Neural cell (in vitro differentiated cells): Measurements from ENCODE around the gene C12orf75. TPM values are rescaled to one million over a fixed set of nuclear protein-coding genes. Genes with fewer than 3 reads are reported as not detected.

ENCODE experiments used
- H2AFZ ChIP-seq: fragments of 200-600, 300-800 bp; sonication (generic), shearing (Covaris generic); 2 replicates; pipeline ENCODE4 v1.6.0; 2014; ENCODE audit warnings: low read depth, mild to moderate bottlenecking, antibody characterized with exemption, low read length, moderate library complexity
- H3F3A ChIP-seq: fragments of 200-600 bp; shearing (Covaris generic); 2 replicates; pipeline ENCODE4 v1.6.1; 2016; ENCODE audit warnings: mild to moderate bottlenecking, moderate library complexity, mixed read lengths, antibody characterized with exemption, low read length; ENCODE audit not compliant: insufficient read depth, poor library complexity, severe bottlenecking
- H3K27ac ChIP-seq: fragments of 200-600, 300-800 bp; sonication (generic), shearing (Covaris generic); 2 replicates; pipeline ENCODE4 v1.5.1; 2014; ENCODE audit warnings: mild to moderate bottlenecking, low read length, moderate library complexity
- H3K27me3 ChIP-seq: fragments of 300-800, 200-600 bp; sonication (generic), shearing (Covaris generic); 2 replicates; pipeline ENCODE4 v1.6.0; 2014; ENCODE audit warnings: mild to moderate bottlenecking, low read depth, low read length, moderate library complexity; ENCODE audit not compliant: insufficient read depth
- H3K36me3 ChIP-seq: fragments of 300-800, 200-600 bp; sonication (generic), shearing (Covaris generic); 2 replicates; pipeline ENCODE4 v1.5.1; 2014; ENCODE audit warnings: mild to moderate bottlenecking, antibody characterized with exemption, low read length, moderate library complexity; ENCODE audit not compliant: insufficient read depth
- H3K4me2 ChIP-seq: fragments of 300-800, 200-600 bp; sonication (generic), shearing (Covaris generic); 2 replicates; pipeline ENCODE4 v1.6.0; 2014; ENCODE audit warnings: mild to moderate bottlenecking, low read length
- H3K4me3 ChIP-seq: fragments of 300-800, 200-600 bp; sonication (generic), shearing (Covaris generic); 2 replicates; pipeline ENCODE4 v1.5.1; 2014; ENCODE audit warnings: mild to moderate bottlenecking, low read length, moderate library complexity
- H3K79me2 ChIP-seq: fragments of 200-600 bp; shearing (Covaris generic); replicated peaks from 2 replicates; pipeline ENCODE4 v1.6.0; 2014; ENCODE audit warnings: mild to moderate bottlenecking, low read length, moderate library complexity; ENCODE audit not compliant: insufficient read depth
- H3K9ac ChIP-seq: fragments of 300-800, 200-600 bp; sonication (generic), shearing (Covaris generic); 2 replicates; pipeline ENCODE4 v1.6.1; 2016; ENCODE audit warnings: mild to moderate bottlenecking, low read length, mixed read lengths
- H3K9me2 ChIP-seq: fragments of 200-600 bp; shearing (Covaris generic); 2 replicates; pipeline ENCODE4 v1.6.1; 2016; ENCODE audit warnings: mild to moderate bottlenecking, low read length, mixed read lengths; ENCODE audit not compliant: insufficient read depth
- H3K9me3 ChIP-seq: fragments of 200-600, 300-800 bp; sonication (generic), shearing (Covaris generic); 2 replicates; pipeline ENCODE4 v1.6.1; 2016; ENCODE audit warnings: mild to moderate bottlenecking, mixed run types, low read length, moderate library complexity, mixed read lengths
- H4K20me1 ChIP-seq: fragments of 200-600 bp; shearing (Covaris generic); 2 replicates; pipeline ENCODE4 v1.6.1; 2016; ENCODE audit warnings: mild to moderate bottlenecking, mixed run types; ENCODE audit not compliant: insufficient read depth
- CTCF ChIP-seq: fragments of 450-650 bp; IDR thresholded peaks from 2 replicates; pipeline ENCODE4 v1.5.1; 2014; ENCODE audit warnings: antibody characterized with exemption, mild to moderate bottlenecking, moderate library complexity; ENCODE audit not compliant: poor library complexity, severe bottlenecking
- EP300 ChIP-seq: fragments of 450-650 bp; conservative IDR thresholded peaks from 2 replicates; pipeline ENCODE4 v1.6.1; 2014; ENCODE audit warnings: antibody characterized with exemption, mild to moderate bottlenecking, moderate library complexity; ENCODE audit not compliant: poor library complexity, severe bottlenecking
- EZH2 ChIP-seq: fragments of 200-600, 300-800 bp; shearing (Covaris generic), sonication (generic); IDR thresholded peaks from 2 replicates; pipeline ENCODE4 v1.6.1; 2014; ENCODE audit warnings: antibody characterized with exemption, low read length, borderline replicate concordance, mild to moderate bottlenecking; ENCODE audit not compliant: insufficient read depth, poor library complexity, severe bottlenecking
- MXI1 ChIP-seq: fragments of 450-650 bp; conservative IDR thresholded peaks from 2 replicates; pipeline ENCODE4 v1.6.1; 2014; ENCODE audit warnings: antibody characterized with exemption, mild to moderate bottlenecking; ENCODE audit not compliant: poor library complexity, severe bottlenecking
- POLR2AphosphoS5 ChIP-seq: IDR thresholded peaks from 2 replicates; pipeline ENCODE4 v1.6.1; 2012
- RAD21 ChIP-seq: fragments of 450-650 bp; conservative IDR thresholded peaks from 2 replicates; pipeline ENCODE4 v1.6.1; 2014; ENCODE audit warnings: antibody characterized with exemption, mild to moderate bottlenecking, moderate library complexity
- REST ChIP-seq: IDR thresholded peaks from 2 replicates; pipeline ENCODE4 v1.6.1; 2012; ENCODE audit warnings: borderline replicate concordance
- SMC3 ChIP-seq: fragments of 450-650 bp; conservative IDR thresholded peaks from 2 replicates; pipeline ENCODE4 v1.6.1; 2014; ENCODE audit warnings: antibody characterized with exemption, mild to moderate bottlenecking, moderate library complexity; ENCODE audit not compliant: poor library complexity
- TAF1 ChIP-seq: IDR thresholded peaks from 2 replicates; pipeline ENCODE4 v1.6.1; 2012; ENCODE audit warnings: low read depth
- polyA plus RNA-seq: library from polyadenylated mRNA; depleted of rRNA; stranded (reverse); fragments of >200 nt; gene quantifications from 2 replicates; pipeline ENCODE4 v1.2.3, GENCODE V29; 2014

Gene C12orf75
- polyA plus RNA-seq, 1 donor from 2014 or later, result 25.2 TPM

- no peak overlapping the region for H2AFZ ChIP-seq
- TF ChIP-seq EP300 (no peak), TAF1 (no peak), SMC3 (no peak), CTCF (no peak), RAD21 (no peak), POLR2AphosphoS5 (no peak), EZH2 (no peak), MXI1 (no peak), REST (no peak)
These were observed 53.7 kb downstream of the C12orf75 start for GRCh38 chr12:105384220-105384619.

GRCh38 chr12:105384916-105385535, 54.5 kb downstream of the C12orf75 start:
- Histone ChIP-seq H2AFZ (no peak overlapping the region), H3K79me2 (no peaks in the 10 kb centered on the region)

More at GRCh38 chr12:105384220-105384619, 53.7 kb downstream of the C12orf75 start:
- Histone ChIP-seq H3K9me2 (no peaks in the 10 kb centered on the region), H3K9ac (no peak overlapping the region), H3K4me2 (no peak overlapping the region), H4K20me1 (no peaks in the 10 kb centered on the region), H3K79me2 (no peaks in the 10 kb centered on the region), H3F3A (no peaks in the 10 kb centered on the region), H3K9me3 (no peaks in the 10 kb centered on the region), H3K36me3 (no peaks in the 10 kb centered on the region), H3K27me3 (no peaks in the 10 kb centered on the region), H3K4me3 (no peak overlapping the region), H3K27ac (no peak overlapping the region)

More at GRCh38 chr12:105384916-105385535, 54.5 kb downstream of the C12orf75 start:
- no peak overlapping the region for H3K4me3 ChIP-seq
- no peak for TF ChIP-seq MXI1
- no peak for TF ChIP-seq REST
- TF ChIP-seq CTCF, result no peak
- no peaks in the 10 kb centered on the region for H3K27me3 ChIP-seq
- no peak overlapping the region for H3K9ac ChIP-seq
- H3K36me3 ChIP-seq, result no peaks in the 10 kb centered on the region
- H3K4me2 ChIP-seq, result no peak overlapping the region
- no peaks in the 10 kb centered on the region for H4K20me1 ChIP-seq
- no peaks in the 10 kb centered on the region for H3F3A ChIP-seq
- no peaks in the 10 kb centered on the region for H3K9me2 ChIP-seq
- no peak overlapping the region for H3K27ac ChIP-seq
- no peaks in the 10 kb centered on the region for H3K9me3 ChIP-seq
